Trophoblast cell (in vitro differentiated cells and primary cell): Measurements from ENCODE around the gene TTYH1.

Source experiments
- DNase-seq, 2 donors: peaks; one replicate each; pipeline ENCODE4 v3.0.0-alpha.2; 2016
- H2AFZ ChIP-seq: 2 replicates; pipeline ENCODE4 v1.6.1; 2013; ENCODE audit warnings: low read length, moderate library complexity, mild to moderate bottlenecking; ENCODE audit not compliant: insufficient read depth, poor library complexity
- H2AK5ac ChIP-seq: 2 replicates; pipeline ENCODE4 v1.6.1; 2013; ENCODE audit warnings: mild to moderate bottlenecking, low read length
- H2BK120ac ChIP-seq: 2 replicates; pipeline ENCODE4 v1.6.1; 2013; ENCODE audit warnings: low read length, mild to moderate bottlenecking, moderate library complexity; ENCODE audit not compliant: insufficient read depth, poor library complexity
- H2BK12ac ChIP-seq: 2 replicates; pipeline ENCODE4 v1.6.1; 2013; ENCODE audit warnings: mild to moderate bottlenecking, low read length, moderate library complexity
- H2BK5ac ChIP-seq: 2 replicates; pipeline ENCODE4 v1.6.1; 2013; ENCODE audit warnings: low read length, low read depth, moderate library complexity, mild to moderate bottlenecking; ENCODE audit not compliant: poor library complexity
- H3K14ac ChIP-seq: 2 replicates; pipeline ENCODE4 v1.6.1; 2013; ENCODE audit warnings: mild to moderate bottlenecking, low read length
- H3K18ac ChIP-seq: 2 replicates; pipeline ENCODE4 v1.6.1; 2013; ENCODE audit warnings: mild to moderate bottlenecking, low read length
- H3K23ac ChIP-seq: 2 replicates; pipeline ENCODE4 v1.6.1; 2013; ENCODE audit warnings: low read length
- H3K27ac ChIP-seq: 2 replicates; pipeline ENCODE4 v1.5.1; 2013; ENCODE audit warnings: low read depth, mild to moderate bottlenecking, inconsistent platforms, low read length, moderate library complexity
- H3K27me3 ChIP-seq: 2 replicates; pipeline ENCODE4 v1.6.1; 2013; ENCODE audit warnings: inconsistent platforms, mild to moderate bottlenecking, low read length, moderate library complexity; ENCODE audit not compliant: insufficient read depth
- H3K36me3 ChIP-seq, 2 experiments: 1 replicate in 1 of 2; 2 replicates in 1 of 2; pipeline ENCODE4 v1.6.1; 2013; ENCODE audit warnings: low read length in 2 of 2, mild to moderate bottlenecking in 2 of 2, moderate library complexity in 1 of 2; ENCODE audit not compliant: insufficient read depth in 2 of 2, control insufficient read depth in 1 of 2
- H3K4ac ChIP-seq: 2 replicates; pipeline ENCODE4 v1.6.1; 2013; ENCODE audit warnings: low read depth, mild to moderate bottlenecking, low read length, moderate library complexity
- H3K4me1 ChIP-seq, 2 experiments: 1 replicate in 1 of 2; 2 replicates in 1 of 2; pipeline ENCODE4 v1.6.1; 2013; ENCODE audit warnings: low read length in 2 of 2, mild to moderate bottlenecking in 2 of 2, moderate library complexity in 1 of 2; ENCODE audit not compliant: insufficient read depth in 2 of 2, control insufficient read depth in 1 of 2
- H3K4me2 ChIP-seq: 2 replicates; pipeline ENCODE4 v1.6.1; 2013; ENCODE audit warnings: inconsistent platforms, mild to moderate bottlenecking, low read length, moderate library complexity
- H3K4me3 ChIP-seq: 2 replicates; pipeline ENCODE4 v1.5.1; 2013; ENCODE audit warnings: mild to moderate bottlenecking, low read depth, low read length, inconsistent platforms
- H3K79me1 ChIP-seq: one replicate; pipeline ENCODE4 v1.6.1; 2013; ENCODE audit warnings: low read length
- H3K79me2 ChIP-seq: 2 replicates; pipeline ENCODE4 v1.6.1; 2013; ENCODE audit warnings: low read length, mild to moderate bottlenecking; ENCODE audit not compliant: control insufficient read depth, insufficient read depth, poor library complexity
- H3K9ac ChIP-seq: 2 replicates; pipeline ENCODE4 v1.6.1; 2013; ENCODE audit warnings: mild to moderate bottlenecking, low read length
- H3K9me3 ChIP-seq: 2 replicates; pipeline ENCODE4 v1.6.1; 2013; ENCODE audit warnings: low read depth, mild to moderate bottlenecking, control low read depth, inconsistent platforms, low read length; ENCODE audit not compliant: insufficient read depth
- H4K12ac ChIP-seq: 2 replicates; pipeline ENCODE4 v1.6.1; 2013; ENCODE audit warnings: low read depth, mild to moderate bottlenecking, low read length, moderate library complexity
- H4K8ac ChIP-seq: 2 replicates; pipeline ENCODE4 v1.6.1; 2013; ENCODE audit warnings: low read depth, mild to moderate bottlenecking, low read length, moderate library complexity
- H4K91ac ChIP-seq: one replicate; pipeline ENCODE4 v1.6.1; 2013; ENCODE audit warnings: low read depth, mild to moderate bottlenecking, low read length, moderate library complexity
- WGBS: extraction: QIAGEN DNeasy Blood & Tissue Kit; methylation state at CpG from one replicate; pipeline ENCODE4 v1.1.7; 2013; ENCODE audit warnings: missing lambda C conversion rate; ENCODE audit not compliant: insufficient read length, insufficient coverage; ENCODE audit errors: extremely low coverage; 5-methylcytosine and 5-hydroxymethylcytosine counted together

Gene TTYH1

GRCh38 chr19:54434112-54434872 lies 19.0 kb downstream of the TTYH1 start:
- Histone ChIP-seq H3K14ac (no peak overlapping the region), H4K12ac (no peak overlapping the region), H3K79me1 (no peaks in the 10 kb centered on the region), H3K79me2 (no peaks in the 10 kb centered on the region), H3K9ac (no peak overlapping the region), H2BK12ac (no peak overlapping the region), H3K23ac (no peak overlapping the region), H3K27me3 (no peaks in the 10 kb centered on the region), H3K4me1 (peaks cover 8 to 18% of the 10 kb centered on the region in 2 experiments), H3K4ac (no peak overlapping the region), H4K91ac (no peak overlapping the region), H3K9me3 (peaks cover 3% of the 10 kb centered on the region), H2AFZ (no peak overlapping the region), H3K4me3 (no peak overlapping the region), H2AK5ac (no peak overlapping the region), H3K36me3 (peaks cover 6 to 9% of the 10 kb centered on the region in 2 experiments), H3K4me2 (no peak overlapping the region), H2BK120ac (no peak overlapping the region), H2BK5ac (no peak overlapping the region), H3K27ac (no peak overlapping the region), H4K8ac (no peak overlapping the region), H3K18ac (no peak overlapping the region)
- DNase-seq, result no peak
- WGBS, result no CpG with 5 or more reads among the region's 23 CpGs

- Histone ChIP-seq H2BK5ac (no peak overlapping the region), H3K27ac (no peak overlapping the region), H3K9me3 (peaks cover 3% of the 10 kb centered on the region), H3K4me1 (peaks cover 8 to 18% of the 10 kb centered on the region in 2 experiments), H3K4ac (no peak overlapping the region), H3K36me3 (peaks cover 6 to 9% of the 10 kb centered on the region in 2 experiments), H3K4me3 (no peak overlapping the region), H4K12ac (no peak overlapping the region), H3K23ac (no peak overlapping the region), H2AFZ (no peak overlapping the region), H3K9ac (no peak overlapping the region), H3K79me2 (no peaks in the 10 kb centered on the region), H2AK5ac (no peak overlapping the region), H2BK12ac (no peak overlapping the region), H4K91ac (no peak overlapping the region), H2BK120ac (no peak overlapping the region), H3K27me3 (no peaks in the 10 kb centered on the region), H3K4me2 (no peak overlapping the region), H3K18ac (no peak overlapping the region), H3K79me1 (no peaks in the 10 kb centered on the region), H3K14ac (no peak overlapping the region), H4K8ac (no peak overlapping the region)
- no CpG with 5 or more reads among the region's 11 CpGs for WGBS
- DNase-seq, result no peak
Observed at GRCh38 chr19:54434873-54435214, 19.6 kb downstream of the TTYH1 start.

- Histone ChIP-seq H3K18ac (no peak overlapping the region), H3K79me1 (no peaks in the 10 kb centered on the region), H3K9me3 (peaks cover 3% of the 10 kb centered on the region), H3K27ac (no peak overlapping the region), H2BK120ac (no peak overlapping the region), H3K36me3 (peaks cover 7 to 9% of the 10 kb centered on the region in 2 experiments), H3K9ac (no peak overlapping the region), H3K27me3 (no peaks in the 10 kb centered on the region), H2BK5ac (no peak overlapping the region), H4K8ac (no peak overlapping the region), H3K23ac (no peak overlapping the region), H3K14ac (no peak overlapping the region), H3K4ac (no peak overlapping the region), H4K91ac (no peak overlapping the region), H3K4me1 (peaks cover 8 to 18% of the 10 kb centered on the region in 2 experiments), H4K12ac (no peak overlapping the region), H3K4me2 (no peak overlapping the region), H2BK12ac (no peak overlapping the region), H3K79me2 (no peaks in the 10 kb centered on the region), H2AFZ (no peak overlapping the region), H3K4me3 (no peak overlapping the region), H2AK5ac (no peak overlapping the region)
- DNase-seq, result no peak
- WGBS, result no CpG with 5 or more reads among the region's 16 CpGs
Observed at GRCh38 chr19:54435551-54436016, 20.3 kb downstream of the TTYH1 start.

- Histone ChIP-seq H2BK120ac (no peak overlapping the region), H2AFZ (no peak overlapping the region), H3K27ac (no peak overlapping the region), H4K8ac (no peak overlapping the region), H3K9ac (no peak overlapping the region), H3K36me3 (peaks cover 9 to 10% of the 10 kb centered on the region in 2 experiments), H3K4me3 (no peak overlapping the region), H3K9me3 (peaks cover 3% of the 10 kb centered on the region), H3K18ac (no peak overlapping the region), H3K4ac (no peak overlapping the region), H3K27me3 (no peaks in the 10 kb centered on the region), H3K4me1 (peaks cover 6 to 16% of the 10 kb centered on the region in 2 experiments), H4K12ac (no peak overlapping the region), H4K91ac (no peak overlapping the region), H3K79me1 (no peaks in the 10 kb centered on the region), H3K14ac (no peak overlapping the region), H2AK5ac (no peak overlapping the region), H2BK5ac (no peak overlapping the region), H3K4me2 (no peak overlapping the region), H3K79me2 (no peaks in the 10 kb centered on the region), H3K23ac (no peak overlapping the region), H2BK12ac (no peak overlapping the region)
- no CpG with 5 or more reads among the region's 15 CpGs for WGBS
- DNase-seq, result no peak
Observed at GRCh38 chr19:54436031-54436523, 20.8 kb downstream of the TTYH1 start.
